ENCODE results near the gene PER1. TPM values are rescaled to one million over a fixed set of nuclear protein-coding genes. Genes with fewer than 3 reads are reported as not detected.

The PER1 gene
- total and polyA plus RNA-seq, 4 donors: 25.4 to 61.1 (median 28.7) TPM

DNA sequence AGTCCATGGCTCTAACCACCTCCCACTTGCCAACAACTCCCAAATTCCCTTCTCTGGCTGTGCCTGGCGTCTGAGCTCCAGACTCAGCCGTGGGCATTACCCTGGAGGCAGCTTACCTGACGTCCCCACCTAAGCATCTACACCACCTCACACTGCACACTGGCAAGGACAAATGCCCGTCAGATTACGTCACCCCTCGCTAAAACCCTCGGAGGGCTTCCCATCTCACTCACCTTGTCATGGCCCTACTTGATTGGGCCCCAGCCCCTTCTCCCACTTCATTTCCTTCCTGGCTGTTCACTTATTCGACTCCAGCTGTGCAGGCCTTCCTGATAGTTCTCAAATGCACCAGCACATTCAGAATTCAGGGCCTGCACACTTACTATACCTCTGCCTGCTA lies 47.3 kb downstream of the PER1 start:
- H3K4me1 ChIP-seq (ENCODE audit: control insufficient read depth, insufficient read depth, low read length): peaks cover 4% of the 10 kb centered on the region
- 69% methylated on average over 8 of the region's 8 CpGs for WGBS (ENCODE audit: insufficient coverage)
- H3K4me3 ChIP-seq (ENCODE audit: low read depth, low read length): no peak overlapping the region
- no peak overlapping the region for H3K27ac ChIP-seq (ENCODE audit: low read depth, low read length)
- no peaks in the 10 kb centered on the region for H3K9me3 ChIP-seq (ENCODE audit: control insufficient read depth, insufficient read depth, low read length)
- no peaks in the 10 kb centered on the region for H3K36me3 ChIP-seq (ENCODE audit: control insufficient read depth, insufficient read depth, low read length)
- peaks cover 12% of the 10 kb centered on the region for H3K27me3 ChIP-seq (ENCODE audit: control insufficient read depth, insufficient read depth, low read length)
- no peak for DNase-seq (ENCODE audit: low read depth in 4 of 6, low spot score in 6 of 6)

DNA sequence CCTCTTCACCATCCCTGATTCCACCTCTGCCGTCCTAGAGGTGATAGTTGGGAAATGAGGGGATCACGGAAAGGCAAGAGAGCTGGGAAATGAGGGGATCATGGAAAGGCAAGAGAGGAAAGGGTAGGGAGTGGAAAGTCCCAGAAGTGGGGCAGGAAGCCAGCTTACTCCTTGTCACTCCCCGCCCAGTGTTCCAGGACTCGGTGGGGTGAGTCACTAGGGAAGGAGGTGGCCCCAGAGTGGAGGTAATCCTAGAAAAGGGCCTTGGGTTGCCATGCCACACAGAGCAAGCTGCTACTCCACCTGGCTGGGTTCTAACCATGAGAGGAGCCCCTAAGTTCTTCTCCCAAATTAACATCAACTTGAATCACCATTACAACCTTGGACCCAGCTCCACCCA lies 48.7 kb downstream of the PER1 start:
- Histone ChIP-seq H3K4me3 (ENCODE audit: low read depth, low read length) (no peak overlapping the region), H3K27me3 (ENCODE audit: control insufficient read depth, insufficient read depth, low read length) (peaks cover 5% of the 10 kb centered on the region), H3K36me3 (ENCODE audit: control insufficient read depth, insufficient read depth, low read length) (no peaks in the 10 kb centered on the region), H3K9me3 (ENCODE audit: control insufficient read depth, insufficient read depth, low read length) (no peaks in the 10 kb centered on the region), H3K4me1 (ENCODE audit: control insufficient read depth, insufficient read depth, low read length) (no peaks in the 10 kb centered on the region), H3K27ac (ENCODE audit: low read depth, low read length) (no peak overlapping the region)
- 79% methylated on average over 3 of the region's 4 CpGs for WGBS (ENCODE audit: insufficient coverage)
- no peak for DNase-seq (ENCODE audit: low read depth in 4 of 6, low spot score in 6 of 6)

DNA sequence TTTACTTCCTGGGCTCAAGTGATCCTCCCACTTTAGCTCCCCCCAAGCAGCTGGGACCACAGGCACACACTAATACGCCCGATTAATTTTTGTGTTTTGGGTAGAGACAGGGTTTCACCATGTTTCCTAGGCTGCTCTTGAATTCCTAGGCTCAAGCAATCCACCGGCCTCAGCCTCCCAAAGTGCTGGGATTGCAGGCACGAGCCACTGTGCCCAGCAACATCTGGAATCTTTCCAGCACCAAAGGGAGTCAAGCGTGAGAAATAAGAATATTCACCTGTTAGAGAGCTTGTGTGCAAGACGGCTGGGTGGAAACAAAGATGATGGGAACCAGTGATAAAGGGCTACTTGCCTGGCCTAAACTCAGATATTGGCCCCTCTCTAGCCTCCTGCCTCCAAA lies 50.5 kb downstream of the PER1 start:
- 83% methylated on average over 6 of the region's 6 CpGs for WGBS (ENCODE audit: insufficient coverage)
- Histone ChIP-seq H3K4me1 (ENCODE audit: control insufficient read depth, insufficient read depth, low read length) (no peaks in the 10 kb centered on the region), H3K27ac (ENCODE audit: low read depth, low read length) (no peak overlapping the region), H3K27me3 (ENCODE audit: control insufficient read depth, insufficient read depth, low read length) (no peaks in the 10 kb centered on the region), H3K4me3 (ENCODE audit: low read depth, low read length) (no peak overlapping the region), H3K9me3 (ENCODE audit: control insufficient read depth, insufficient read depth, low read length) (no peaks in the 10 kb centered on the region), H3K36me3 (ENCODE audit: control insufficient read depth, insufficient read depth, low read length) (no peaks in the 10 kb centered on the region)
- DNase-seq (ENCODE audit: low read depth in 4 of 6, low spot score in 6 of 6): no peak

DNA sequence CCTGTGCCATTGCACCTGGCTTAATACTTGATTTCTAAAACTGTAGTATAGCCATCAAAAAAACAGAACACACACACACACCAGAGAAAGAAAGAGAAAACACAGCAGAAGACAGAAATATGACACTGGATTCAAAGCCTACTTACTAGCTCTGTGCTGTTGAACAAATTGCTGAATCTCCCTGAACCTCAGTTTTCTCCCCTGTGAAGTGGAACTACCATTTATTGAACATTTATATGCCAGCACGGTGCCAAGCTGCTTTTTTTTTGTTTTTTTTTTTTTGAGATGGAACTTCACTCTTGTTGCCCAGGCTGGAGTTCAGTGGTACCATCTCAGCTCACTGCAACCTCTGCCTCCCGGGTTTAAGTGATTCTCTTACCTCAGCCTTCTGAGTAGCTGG lies 51.4 kb downstream of the PER1 start:
- H3K4me1 ChIP-seq (ENCODE audit: control insufficient read depth, insufficient read depth, low read length): no peaks in the 10 kb centered on the region
- H3K9me3 ChIP-seq (ENCODE audit: control insufficient read depth, insufficient read depth, low read length): no peaks in the 10 kb centered on the region
- no CpG with 5 or more reads among the region's 2 CpGs for WGBS (ENCODE audit: insufficient coverage)
- DNase-seq (ENCODE audit: low read depth in 4 of 6, low spot score in 6 of 6): no peak
- no peaks in the 10 kb centered on the region for H3K27me3 ChIP-seq (ENCODE audit: control insufficient read depth, insufficient read depth, low read length)
- H3K4me3 ChIP-seq (ENCODE audit: low read depth, low read length): no peak overlapping the region
- no peak overlapping the region for H3K27ac ChIP-seq (ENCODE audit: low read depth, low read length)
- H3K36me3 ChIP-seq (ENCODE audit: control insufficient read depth, insufficient read depth, low read length): no peaks in the 10 kb centered on the region

DNA sequence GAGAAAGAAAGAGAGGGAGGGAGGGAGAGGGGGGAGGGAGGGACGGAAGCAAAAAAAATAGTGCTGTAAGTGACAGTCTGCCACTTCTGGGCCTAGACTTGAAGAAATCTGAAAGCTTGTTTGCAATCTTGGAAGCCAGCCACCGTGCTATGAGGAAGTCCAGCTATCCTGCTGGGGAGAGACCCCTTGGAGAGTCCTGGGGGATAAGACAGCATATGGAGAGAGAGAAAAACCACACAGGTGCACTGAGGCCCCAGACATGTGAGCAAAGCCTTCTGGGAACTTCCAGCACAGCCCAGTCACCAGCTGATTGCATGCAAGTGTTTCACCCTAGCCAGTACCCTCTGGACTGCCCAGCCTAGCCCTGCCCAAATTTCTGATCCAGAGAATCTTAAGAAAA lies 52.1 kb downstream of the PER1 start:
- Histone ChIP-seq H3K9me3 (ENCODE audit: control insufficient read depth, insufficient read depth, low read length) (no peaks in the 10 kb centered on the region), H3K4me3 (ENCODE audit: low read depth, low read length) (no peak overlapping the region), H3K36me3 (ENCODE audit: control insufficient read depth, insufficient read depth, low read length) (no peaks in the 10 kb centered on the region), H3K27me3 (ENCODE audit: control insufficient read depth, insufficient read depth, low read length) (no peaks in the 10 kb centered on the region), H3K4me1 (ENCODE audit: control insufficient read depth, insufficient read depth, low read length) (no peaks in the 10 kb centered on the region), H3K27ac (ENCODE audit: low read depth, low read length) (no peak overlapping the region)
- 38% methylated on average over 2 of the region's 2 CpGs for WGBS (ENCODE audit: insufficient coverage)
- DNase-seq (ENCODE audit: low read depth in 4 of 6, low spot score in 6 of 6): no peak

DNA sequence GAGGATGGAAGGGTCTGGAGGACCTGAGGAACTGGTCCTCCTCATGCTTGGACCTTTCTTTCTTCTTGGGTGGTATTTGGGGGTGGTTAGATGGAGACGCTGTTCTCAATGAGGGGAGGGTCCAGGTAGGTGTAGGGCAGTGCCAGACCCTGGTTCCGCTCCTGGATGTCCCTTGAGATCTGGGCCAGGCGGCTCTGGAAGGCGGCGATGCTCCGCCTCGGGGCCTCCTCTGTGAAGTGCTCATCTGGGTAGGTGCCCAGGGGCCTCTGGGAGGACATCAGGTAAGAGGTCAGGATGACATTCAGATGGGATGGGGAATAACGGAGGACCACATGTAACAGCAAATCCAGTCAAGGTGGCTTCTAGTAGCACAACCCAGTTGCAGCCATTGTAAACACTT lies 55.7 kb downstream of the PER1 start:
- Histone ChIP-seq H3K9me3 (ENCODE audit: control insufficient read depth, insufficient read depth, low read length) (no peaks in the 10 kb centered on the region), H3K4me1 (ENCODE audit: control insufficient read depth, insufficient read depth, low read length) (no peaks in the 10 kb centered on the region), H3K4me3 (ENCODE audit: low read depth, low read length) (no peak overlapping the region), H3K27ac (ENCODE audit: low read depth, low read length) (no peak overlapping the region), H3K36me3 (ENCODE audit: control insufficient read depth, insufficient read depth, low read length) (no peaks in the 10 kb centered on the region), H3K27me3 (ENCODE audit: control insufficient read depth, insufficient read depth, low read length) (no peaks in the 10 kb centered on the region)
- DNase-seq (ENCODE audit: low read depth in 4 of 6, low spot score in 6 of 6): no peak
- 90% methylated on average over 8 of the region's 8 CpGs for WGBS (ENCODE audit: insufficient coverage)

DNA sequence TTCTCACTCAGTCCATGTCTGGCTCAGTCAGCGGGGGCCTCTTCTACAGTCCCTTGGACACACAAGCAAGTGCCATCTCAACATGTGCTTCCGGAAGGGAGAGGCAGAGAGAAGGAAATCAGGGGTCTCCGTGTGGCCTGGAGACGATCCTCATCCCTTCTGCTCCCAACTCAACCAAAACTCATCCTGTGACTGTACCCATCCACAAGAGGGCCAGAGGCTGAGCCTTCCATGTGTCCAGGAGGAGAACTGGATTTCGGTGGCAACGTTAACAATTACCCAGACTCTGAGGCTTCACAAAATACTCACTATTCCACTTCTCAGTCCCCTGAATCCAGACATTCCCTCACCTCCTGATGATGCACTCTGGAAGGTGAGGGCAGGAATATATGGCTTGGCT lies 56.8 kb downstream of the PER1 start:
- H3K9me3 ChIP-seq (ENCODE audit: control insufficient read depth, insufficient read depth, low read length): no peaks in the 10 kb centered on the region
- H3K4me1 ChIP-seq (ENCODE audit: control insufficient read depth, insufficient read depth, low read length): no peaks in the 10 kb centered on the region
- DNase-seq (ENCODE audit: low read depth in 4 of 6, low spot score in 6 of 6): no peak
- no peaks in the 10 kb centered on the region for H3K36me3 ChIP-seq (ENCODE audit: control insufficient read depth, insufficient read depth, low read length)
- no peak overlapping the region for H3K27ac ChIP-seq (ENCODE audit: low read depth, low read length)
- H3K4me3 ChIP-seq (ENCODE audit: low read depth, low read length): no peak overlapping the region
- H3K27me3 ChIP-seq (ENCODE audit: control insufficient read depth, insufficient read depth, low read length): peaks cover 8% of the 10 kb centered on the region
- WGBS (ENCODE audit: insufficient coverage): no CpG with 5 or more reads among the region's 6 CpGs

DNA sequence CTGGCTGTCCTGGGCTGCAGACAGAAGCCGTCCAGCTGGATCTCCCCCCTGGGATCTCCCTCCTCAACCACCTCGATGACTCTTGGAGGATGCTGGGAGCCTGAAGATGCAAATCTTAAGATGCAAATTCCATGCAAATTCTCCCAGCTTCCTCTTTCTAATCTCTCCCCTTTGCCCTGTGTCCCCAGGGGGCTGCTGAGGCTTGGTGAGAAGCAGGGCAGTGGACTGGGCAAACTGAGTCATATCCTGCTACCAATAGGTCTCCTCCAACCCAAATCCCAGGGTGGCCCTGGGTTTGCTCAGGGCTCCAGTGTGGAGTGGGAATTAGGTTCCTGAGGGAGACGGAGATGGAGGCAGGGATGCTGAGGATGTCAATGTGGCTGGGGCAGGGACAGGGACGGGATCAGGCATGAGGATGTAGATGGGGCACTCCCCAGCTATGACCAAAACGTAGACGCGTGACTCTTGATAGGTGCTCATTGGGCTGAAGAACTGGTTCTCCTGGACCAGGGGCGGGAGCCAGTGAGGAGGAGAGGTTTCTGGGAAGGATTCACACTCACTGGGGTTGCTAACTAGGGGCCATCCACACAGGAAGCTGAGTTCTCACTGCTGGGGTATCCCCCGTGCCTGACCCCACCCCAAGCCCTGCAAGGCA lies 61.0 kb downstream of the PER1 start:
- 64% methylated on average over 8 of the region's 9 CpGs for WGBS (ENCODE audit: insufficient coverage)
- no peak for DNase-seq (ENCODE audit: low read depth in 4 of 6, low spot score in 6 of 6)
- no peaks in the 10 kb centered on the region for H3K4me1 ChIP-seq (ENCODE audit: control insufficient read depth, insufficient read depth, low read length)
- H3K9me3 ChIP-seq (ENCODE audit: control insufficient read depth, insufficient read depth, low read length): no peaks in the 10 kb centered on the region
- H3K36me3 ChIP-seq (ENCODE audit: control insufficient read depth, insufficient read depth, low read length): no peaks in the 10 kb centered on the region
- H3K4me3 ChIP-seq (ENCODE audit: low read depth, low read length): no peak overlapping the region
- no peak overlapping the region for H3K27ac ChIP-seq (ENCODE audit: low read depth, low read length)
- H3K27me3 ChIP-seq (ENCODE audit: control insufficient read depth, insufficient read depth, low read length): peaks cover 21% of the 10 kb centered on the region

Other genes starting within 250 kb of the PER1 start
- 1 to 10 TPM; 3.8 to 4.7 TPM for gene RNF227, start 236.1 kb downstream of the PER1 start, total RNA-seq
- gene RNF227, start 236.1 kb downstream of the PER1 start, polyA plus RNA-seq (ENCODE audit: insufficient read length in 2 of 2): 1 to 10 TPM; 6.0 to 6.7 TPM
- gene KCNAB3, start 222.5 kb downstream of the PER1 start, total RNA-seq: 1 to 10 TPM; 3.2 to 4.8 TPM
- 10 to 100 TPM; 25.9 to 33.6 TPM for gene KCNAB3, start 222.5 kb downstream of the PER1 start, polyA plus RNA-seq (ENCODE audit: insufficient read length in 2 of 2)
- gene TRAPPC1, start 220.5 kb downstream of the PER1 start, total RNA-seq: 10 to 100 TPM; 21.5 to 31.5 TPM
- 100 to 1,000 TPM; 170 to 177 TPM for gene TRAPPC1, start 220.5 kb downstream of the PER1 start, polyA plus RNA-seq (ENCODE audit: insufficient read length in 2 of 2)
- 10 to 100 TPM; 14.4 to 25.9 TPM for gene CNTROB, start 220.2 kb downstream of the PER1 start, total RNA-seq
- gene CNTROB, start 220.2 kb downstream of the PER1 start, polyA plus RNA-seq (ENCODE audit: insufficient read length in 2 of 2): 10 to 100 TPM; 45.1 to 59.5 TPM
- under 1 TPM; 0.10 to 0.39 TPM for gene GUCY2D, start 149.8 kb downstream of the PER1 start, total RNA-seq
- gene GUCY2D, start 149.8 kb downstream of the PER1 start, polyA plus RNA-seq (ENCODE audit: insufficient read length in 2 of 2): 1 to 10 TPM in 1 of 2 donors, under 1 TPM in 1; 0.84 to 2.3 TPM
- gene ALOX15B, start 113.3 kb downstream of the PER1 start, total RNA-seq: under 1 TPM; 0.06 to 0.10 TPM
- gene ALOX15B, start 113.3 kb downstream of the PER1 start, polyA plus RNA-seq (ENCODE audit: insufficient read length in 2 of 2): under 1 TPM; 0.13 to 0.26 TPM
- gene ALOX12B, start 64.7 kb downstream of the PER1 start, total RNA-seq: under 1 TPM in 1 of 2 donors, not detected in 1; 0.30 TPM
- 1 to 10 TPM in 1 of 2 donors, under 1 TPM in 1; 0.60 to 1.1 TPM for gene ALOX12B, start 64.7 kb downstream of the PER1 start, polyA plus RNA-seq (ENCODE audit: insufficient read length in 2 of 2)
- under 1 TPM; 0.17 to 0.50 TPM for gene ALOXE3, start 33.9 kb downstream of the PER1 start, total RNA-seq
- gene ALOXE3, start 33.9 kb downstream of the PER1 start, polyA plus RNA-seq (ENCODE audit: insufficient read length in 2 of 2): 1 to 10 TPM; 1.2 to 1.8 TPM
- gene HES7, start 28.3 kb downstream of the PER1 start, total RNA-seq: under 1 TPM; 0.20 to 0.39 TPM
- 1 to 10 TPM; 1.7 to 2.5 TPM for gene HES7, start 28.3 kb downstream of the PER1 start, polyA plus RNA-seq (ENCODE audit: insufficient read length in 2 of 2)
- 10 to 100 TPM; 30.2 to 66.9 TPM for gene VAMP2, start 10.5 kb upstream of the PER1 start, total RNA-seq
- 100 to 1,000 TPM; 413 to 414 TPM for gene VAMP2, start 10.5 kb upstream of the PER1 start, polyA plus RNA-seq (ENCODE audit: insufficient read length in 2 of 2)
- gene TMEM107, start 24.0 kb upstream of the PER1 start, total RNA-seq: 10 to 100 TPM; 19.0 to 48.1 TPM
- gene TMEM107, start 24.0 kb upstream of the PER1 start, polyA plus RNA-seq (ENCODE audit: insufficient read length in 2 of 2): 10 to 100 TPM; 22.3 to 22.8 TPM
- 1 to 10 TPM; 3.7 to 6.7 TPM for gene BORCS6, start 37.8 kb upstream of the PER1 start, total RNA-seq
- gene BORCS6, start 37.8 kb upstream of the PER1 start, polyA plus RNA-seq (ENCODE audit: insufficient read length in 2 of 2): 1 to 10 TPM; 6.3 to 6.8 TPM
- 10 to 100 TPM in 1 of 2 donors, 1 to 10 TPM in 1; 8.6 to 15.4 TPM for gene AURKB, start 58.2 kb upstream of the PER1 start, total RNA-seq
- 10 to 100 TPM; 13.1 to 17.9 TPM for gene AURKB, start 58.2 kb upstream of the PER1 start, polyA plus RNA-seq (ENCODE audit: insufficient read length in 2 of 2)
- 10 to 100 TPM; 11.2 to 14.6 TPM for gene CTC1, start 95.7 kb upstream of the PER1 start, total RNA-seq
- 10 to 100 TPM; 23.6 to 30.6 TPM for gene CTC1, start 95.7 kb upstream of the PER1 start, polyA plus RNA-seq (ENCODE audit: insufficient read length in 2 of 2)
- gene PFAS, start 96.9 kb upstream of the PER1 start, total RNA-seq: 10 to 100 TPM; 17.4 to 23.1 TPM
- gene PFAS, start 96.9 kb upstream of the PER1 start, polyA plus RNA-seq (ENCODE audit: insufficient read length in 2 of 2): 10 to 100 TPM; 32.6 to 38.1 TPM
- gene RANGRF, start 136.3 kb upstream of the PER1 start, total RNA-seq: 10 to 100 TPM in 1 of 2 donors, 1 to 10 TPM in 1; 9.2 to 19.6 TPM
- 10 to 100 TPM; 37.7 to 40.5 TPM for gene RANGRF, start 136.3 kb upstream of the PER1 start, polyA plus RNA-seq (ENCODE audit: insufficient read length in 2 of 2)
- gene SLC25A35, start 143.0 kb upstream of the PER1 start, total RNA-seq: 1 to 10 TPM in 1 of 2 donors, under 1 TPM in 1; 0.69 to 2.9 TPM
- 1 to 10 TPM; 3.7 to 5.1 TPM for gene SLC25A35, start 143.0 kb upstream of the PER1 start, polyA plus RNA-seq (ENCODE audit: insufficient read length in 2 of 2)
- gene ARHGEF15, start 157.8 kb upstream of the PER1 start, total RNA-seq: 1 to 10 TPM; 2.8 to 4.7 TPM
- gene ARHGEF15, start 157.8 kb upstream of the PER1 start, polyA plus RNA-seq (ENCODE audit: insufficient read length in 2 of 2): 1 to 10 TPM; 8.1 to 9.4 TPM
- not detected for gene ODF4, start 187.4 kb upstream of the PER1 start, total RNA-seq
- gene ODF4, start 187.4 kb upstream of the PER1 start, polyA plus RNA-seq (ENCODE audit: insufficient read length in 2 of 2): not detected
- gene RPL26, start 230.8 kb upstream of the PER1 start, total RNA-seq: 1,000 to 10,000 TPM; 1,389 to 3,574 TPM
- gene RPL26, start 230.8 kb upstream of the PER1 start, polyA plus RNA-seq (ENCODE audit: insufficient read length in 2 of 2): 1,000 to 10,000 TPM; 1,423 to 1,516 TPM
- not detected for gene RNF222, start 245.4 kb upstream of the PER1 start, total RNA-seq
- under 1 TPM in 1 of 2 donors, not detected in 1; 0.11 TPM for gene RNF222, start 245.4 kb upstream of the PER1 start, polyA plus RNA-seq (ENCODE audit: insufficient read length in 2 of 2)